GM12892 (cell line): ENCODE data around the gene TMEM201.
A peak's percentile ranks its signal among the peaks of the same experiment; 100 is the strongest.
"Not testable (repeated sequence)": the region's sequence is repeated elsewhere in the genome, so short reads cannot be mapped to it uniquely, and the experiment has no call there.

Experiments
- DNase-seq: peaks from one replicate; pipeline ENCODE4 v3.0.0; 2011; ENCODE audit not compliant: insufficient read length
- FAIRE-seq: peaks from 2 replicates; lab custom pipeline; 2011; peaks lifted over from hg19 to GRCh38; lab: Jason Lieb, UNC
- POLR2A ChIP-seq: IDR thresholded peaks from 2 replicates; pipeline ENCODE4 v1.6.1; 2011; ENCODE audit warnings: low read depth, low read length, control low read depth
- POLR2AphosphoS5 ChIP-seq: IDR thresholded peaks from 2 replicates; pipeline ENCODE4 v1.6.1; 2011; ENCODE audit warnings: low read depth, low read length, control low read depth
- TAF1 ChIP-seq: IDR thresholded peaks from 2 replicates; pipeline ENCODE4 v1.6.1; 2011; ENCODE audit warnings: low read depth, mild to moderate bottlenecking, control low read depth, low read length, borderline replicate concordance

Gene TMEM201

GRCh38 chr1:9612871-9613624 is 24.3 kb downstream of the TMEM201 start:
- TF ChIP-seq POLR2A: no peak
- no peak for TF ChIP-seq POLR2AphosphoS5
- TF ChIP-seq TAF1: no peak
- FAIRE-seq (no peak), DNase-seq (no peak)

DNA sequence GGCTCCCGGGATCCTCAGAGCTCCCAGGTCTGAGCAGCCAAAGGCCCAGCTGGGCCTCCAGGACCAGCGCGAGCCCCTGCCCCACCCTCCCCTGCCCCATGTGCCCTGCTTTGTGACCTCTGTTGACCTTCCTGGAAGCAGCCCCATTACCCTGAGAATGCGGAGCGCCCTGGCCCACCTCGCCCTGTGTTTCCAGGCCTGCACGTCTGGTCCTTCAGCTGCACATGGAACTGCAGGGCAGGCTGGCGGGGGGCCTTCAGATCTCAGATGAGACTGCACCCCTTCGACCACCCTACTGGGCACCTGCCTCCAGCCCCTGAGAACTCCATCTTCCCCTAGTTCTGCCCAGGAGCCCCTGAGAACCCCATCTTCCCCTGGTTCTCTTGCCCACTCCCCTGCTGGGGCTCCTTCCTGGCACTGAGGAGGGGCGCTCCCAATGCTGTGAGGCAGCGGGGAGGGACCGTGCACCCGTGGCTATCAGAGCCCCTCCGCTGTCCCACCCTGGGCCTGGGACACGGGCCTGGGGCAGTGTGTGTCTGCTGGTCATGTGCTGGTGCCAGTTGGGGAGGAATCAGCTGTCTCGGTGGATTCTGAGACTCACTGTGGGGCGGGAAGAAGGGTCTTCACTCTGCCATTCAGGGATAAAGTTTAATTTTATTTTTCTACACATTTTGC is 25.1 kb downstream of the TMEM201 start:
- no peak for FAIRE-seq
- TF ChIP-seq TAF1 (no peak), POLR2A (no peak), POLR2AphosphoS5 (no peak)
- no peak for DNase-seq

- DNase-seq: peak; percentile 66
- FAIRE-seq: peak; percentile 90
- TF ChIP-seq TAF1: no peak
- no peak for TF ChIP-seq POLR2A
- TF ChIP-seq POLR2AphosphoS5: no peak
Measured at GRCh38 chr1:9615316-9616063, 26.8 kb downstream of the TMEM201 start.

DNA sequence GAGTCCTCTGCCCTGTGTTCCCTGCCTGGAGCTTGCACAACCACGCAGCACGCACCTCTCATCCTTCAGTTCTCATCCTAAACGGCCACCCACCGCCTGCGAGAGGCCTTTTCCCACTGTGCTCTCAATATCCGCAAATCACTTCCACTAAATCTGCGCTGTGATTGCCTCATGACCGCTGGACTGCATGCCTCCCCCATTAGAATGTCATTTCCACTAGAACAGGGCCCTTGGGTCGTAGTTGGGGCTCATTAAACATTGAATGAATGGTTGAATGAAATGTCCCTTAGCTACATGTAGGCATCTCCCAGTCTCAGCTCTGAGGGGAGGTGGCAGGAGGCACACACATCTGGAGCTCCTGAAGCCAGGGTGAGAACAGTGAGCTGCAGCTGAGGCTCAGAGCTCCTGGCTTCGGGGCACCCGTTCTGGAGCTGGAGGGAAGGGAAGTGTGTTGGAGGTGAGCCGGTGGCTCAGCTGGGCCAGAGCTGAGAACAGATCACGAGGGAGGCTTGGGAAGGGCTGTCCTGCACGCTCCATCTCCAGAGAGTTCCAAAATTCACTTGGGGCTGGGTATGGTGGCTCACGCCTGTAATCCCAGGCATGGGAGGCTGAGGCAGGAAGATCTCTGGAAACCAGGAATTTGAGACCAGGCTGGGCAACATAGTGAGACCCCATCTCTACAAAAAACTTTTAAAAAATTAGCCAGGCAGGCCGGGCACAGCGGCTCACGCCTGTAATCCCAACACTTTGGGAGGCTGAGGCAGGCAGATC is 30.4 kb downstream of the TMEM201 start:
- no peak for DNase-seq
- no peak for FAIRE-seq
- TF ChIP-seq TAF1 (no peak), POLR2AphosphoS5 (no peak), POLR2A (no peak)

GRCh38 chr1:9621032-9621431 is 32.3 kb downstream of the TMEM201 start:
- TF ChIP-seq POLR2AphosphoS5 (no peak), POLR2A (no peak), TAF1 (no peak)
- no peak for FAIRE-seq
- DNase-seq: no peak

- TF ChIP-seq POLR2AphosphoS5 (no peak), POLR2A (no peak), TAF1 (no peak)
- FAIRE-seq: no peak
- no peak for DNase-seq
Measured at GRCh38 chr1:9624081-9624480, 35.4 kb downstream of the TMEM201 start.

GRCh38 chr1:9625030-9625429 is 36.3 kb downstream of the TMEM201 start:
- not testable (repeated sequence) for FAIRE-seq, DNase-seq

DNA sequence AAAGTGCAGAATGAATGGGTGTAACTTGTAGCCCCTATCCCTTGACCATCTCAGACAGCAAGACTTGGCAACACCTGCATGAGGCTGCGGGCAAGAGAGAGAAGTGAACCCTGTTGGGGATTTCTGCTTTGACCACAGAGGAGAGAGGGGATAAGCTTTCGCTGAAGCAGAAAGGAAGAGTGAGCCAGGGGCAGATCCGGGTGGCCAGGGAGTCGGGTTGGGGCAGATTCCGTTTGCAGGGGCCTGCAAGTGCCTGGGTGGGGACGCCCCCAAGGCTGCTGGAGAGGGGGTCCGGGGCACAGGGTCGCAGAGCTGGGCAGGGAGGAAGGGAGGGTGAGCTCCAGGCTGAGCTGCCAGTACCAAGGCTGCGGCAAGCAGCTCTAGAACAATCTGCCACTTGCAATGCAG is 37.5 kb downstream of the TMEM201 start:
- peak; percentile 93 for FAIRE-seq

DNA sequence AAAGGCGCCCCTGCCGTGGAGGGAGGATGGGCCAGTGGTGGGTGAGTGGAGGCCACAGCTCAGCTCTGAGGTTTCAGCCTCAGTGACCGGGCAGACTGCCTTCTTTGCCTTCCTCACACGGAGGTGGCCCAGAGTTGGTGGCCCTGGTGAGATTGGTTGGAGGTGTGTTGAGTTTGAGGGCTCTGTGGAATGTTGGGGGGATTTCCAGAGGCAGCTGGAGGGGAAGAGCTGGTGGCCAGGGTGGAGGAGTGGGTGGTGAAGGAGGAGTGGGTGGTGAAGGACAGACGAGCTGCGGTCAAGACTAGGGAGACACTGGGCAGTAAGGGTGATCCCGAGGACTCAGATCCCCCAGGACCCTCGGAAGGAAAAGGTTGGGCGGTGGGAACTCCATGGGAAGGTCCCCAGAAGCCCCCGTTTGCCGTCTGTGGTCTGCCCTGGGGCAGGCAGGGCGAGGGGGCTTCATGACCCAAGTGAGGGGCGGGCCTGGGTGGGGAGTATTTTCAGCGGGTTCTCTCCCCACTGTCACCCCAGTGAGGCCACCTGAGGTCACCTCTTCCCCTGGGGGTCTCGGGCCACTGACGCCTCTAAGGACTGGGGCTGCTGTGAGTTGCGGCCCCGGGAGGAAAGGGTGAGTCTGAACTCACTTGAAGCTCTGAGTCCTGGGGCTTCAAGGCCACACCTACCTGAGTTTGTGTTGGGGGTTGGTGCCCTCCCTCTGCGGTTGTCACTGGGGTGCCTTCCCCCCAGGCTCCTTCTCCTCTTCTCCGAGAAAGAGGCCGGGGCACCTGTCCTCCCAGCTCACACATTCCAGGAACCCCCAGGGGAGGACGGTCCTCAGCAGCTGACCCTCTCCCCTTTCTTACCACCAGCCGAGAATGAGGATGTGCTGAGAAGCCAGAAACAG is 40.1 kb downstream of the TMEM201 start:
- peak; percentile 58; the same call in 1 of the 2 replicates for TF ChIP-seq TAF1
- peak; percentile 34 for TF ChIP-seq POLR2AphosphoS5
- TF ChIP-seq POLR2A: peak; percentile 55; the same call in 1 of the 2 replicates
- DNase-seq: no peak
- FAIRE-seq: peak; percentile 89

More for the DNA sequence above, 37.5 kb downstream of the TMEM201 start:
- peak; percentile 69 for DNase-seq
- TF ChIP-seq TAF1 (no peak), POLR2AphosphoS5 (no peak), POLR2A (no peak)
